Hepatocyte (in vitro differentiated cells): Measurements from ENCODE around the gene NUSAP1.

Experiments
- EZH2 ChIP-seq: fragments of 200-600 bp; sonication (generic); IDR thresholded peaks from 2 replicates; pipeline ENCODE4 v1.6.1; 2016; ENCODE audit warnings: antibody characterized with exemption, mild to moderate bottlenecking, borderline replicate concordance
- EZH2phosphoT487 ChIP-seq: fragments of 200-600 bp; sonication (generic); IDR thresholded peaks from one replicate; pipeline ENCODE4 v1.6.1; 2018; ENCODE audit warnings: antibody characterized with exemption, mild to moderate bottlenecking, low read depth, moderate library complexity; ENCODE audit not compliant: unreplicated experiment, severe bottlenecking
- TF ChIP-seq, protein P1 (sequence below): fragments of 200-600 bp; sonication (generic); IDR thresholded peaks from 2 replicates; pipeline ENCODE4 v1.5.1; 2016; ENCODE audit warnings: antibody characterized with exemption, mild to moderate bottlenecking; ENCODE audit not compliant: poor library complexity

DNA sequence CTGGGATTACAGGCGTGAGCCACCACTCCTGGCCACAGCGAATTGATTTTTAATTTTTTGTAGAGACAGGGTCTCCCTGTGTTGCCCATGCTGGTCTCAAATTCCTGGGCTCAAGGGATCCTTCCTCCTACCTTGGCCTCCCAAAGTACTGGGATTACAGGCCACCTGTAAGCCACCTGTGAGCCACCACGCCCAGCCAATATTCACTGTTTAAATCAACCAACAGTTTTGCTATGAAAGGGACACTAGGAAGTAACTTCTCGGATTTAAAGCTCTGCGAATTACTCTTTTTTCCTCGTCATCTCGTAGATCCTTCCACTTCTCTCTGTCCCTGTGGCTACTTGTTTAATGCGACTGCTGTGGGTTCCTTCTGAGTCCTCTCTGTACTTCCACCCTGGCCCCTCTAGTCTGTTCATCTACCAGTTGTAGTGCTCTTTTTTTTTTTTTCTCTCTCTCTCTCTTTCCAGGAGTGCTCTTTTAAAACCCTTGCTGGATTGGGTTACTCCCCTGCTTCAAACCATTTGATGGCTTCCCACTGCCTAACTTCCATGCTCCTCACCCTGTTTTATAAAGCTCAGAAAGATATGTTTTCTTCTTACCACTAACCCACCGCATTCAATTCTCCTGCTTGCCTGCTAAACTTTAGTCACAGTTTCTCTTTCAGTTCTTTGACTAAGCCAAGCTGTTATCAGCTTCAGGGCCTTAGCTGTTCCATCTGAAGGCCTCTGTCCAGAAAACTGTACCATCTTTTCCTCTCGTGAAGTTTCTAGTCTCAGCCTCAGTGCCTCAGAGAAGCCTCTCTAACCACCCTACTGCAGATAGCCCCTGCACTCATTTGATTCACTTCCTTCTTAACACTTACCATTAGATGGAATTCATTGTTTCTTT, 96.6 kb downstream of the NUSAP1 start:
- TF ChIP-seq, protein P1, sequence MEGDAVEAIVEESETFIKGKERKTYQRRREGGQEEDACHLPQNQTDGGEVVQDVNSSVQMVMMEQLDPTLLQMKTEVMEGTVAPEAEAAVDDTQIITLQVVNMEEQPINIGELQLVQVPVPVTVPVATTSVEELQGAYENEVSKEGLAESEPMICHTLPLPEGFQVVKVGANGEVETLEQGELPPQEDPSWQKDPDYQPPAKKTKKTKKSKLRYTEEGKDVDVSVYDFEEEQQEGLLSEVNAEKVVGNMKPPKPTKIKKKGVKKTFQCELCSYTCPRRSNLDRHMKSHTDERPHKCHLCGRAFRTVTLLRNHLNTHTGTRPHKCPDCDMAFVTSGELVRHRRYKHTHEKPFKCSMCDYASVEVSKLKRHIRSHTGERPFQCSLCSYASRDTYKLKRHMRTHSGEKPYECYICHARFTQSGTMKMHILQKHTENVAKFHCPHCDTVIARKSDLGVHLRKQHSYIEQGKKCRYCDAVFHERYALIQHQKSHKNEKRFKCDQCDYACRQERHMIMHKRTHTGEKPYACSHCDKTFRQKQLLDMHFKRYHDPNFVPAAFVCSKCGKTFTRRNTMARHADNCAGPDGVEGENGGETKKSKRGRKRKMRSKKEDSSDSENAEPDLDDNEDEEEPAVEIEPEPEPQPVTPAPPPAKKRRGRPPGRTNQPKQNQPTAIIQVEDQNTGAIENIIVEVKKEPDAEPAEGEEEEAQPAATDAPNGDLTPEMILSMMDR: no peak
- TF ChIP-seq EZH2 (no peak), EZH2phosphoT487 (no peak)
